Fibroblast of the conjunctiva (primary cell): ENCODE results near the gene BRAP.
"Not testable (repeated sequence)": the region's sequence is repeated elsewhere in the genome, so short reads cannot be mapped to it uniquely, and the experiment has no call there.

ENCODE experiments used
- DNase-seq: peaks from one replicate; pipeline ENCODE4 v3.0.0-alpha.2; 2010; ENCODE audit warnings: low read depth

BRAP gene

DNA sequence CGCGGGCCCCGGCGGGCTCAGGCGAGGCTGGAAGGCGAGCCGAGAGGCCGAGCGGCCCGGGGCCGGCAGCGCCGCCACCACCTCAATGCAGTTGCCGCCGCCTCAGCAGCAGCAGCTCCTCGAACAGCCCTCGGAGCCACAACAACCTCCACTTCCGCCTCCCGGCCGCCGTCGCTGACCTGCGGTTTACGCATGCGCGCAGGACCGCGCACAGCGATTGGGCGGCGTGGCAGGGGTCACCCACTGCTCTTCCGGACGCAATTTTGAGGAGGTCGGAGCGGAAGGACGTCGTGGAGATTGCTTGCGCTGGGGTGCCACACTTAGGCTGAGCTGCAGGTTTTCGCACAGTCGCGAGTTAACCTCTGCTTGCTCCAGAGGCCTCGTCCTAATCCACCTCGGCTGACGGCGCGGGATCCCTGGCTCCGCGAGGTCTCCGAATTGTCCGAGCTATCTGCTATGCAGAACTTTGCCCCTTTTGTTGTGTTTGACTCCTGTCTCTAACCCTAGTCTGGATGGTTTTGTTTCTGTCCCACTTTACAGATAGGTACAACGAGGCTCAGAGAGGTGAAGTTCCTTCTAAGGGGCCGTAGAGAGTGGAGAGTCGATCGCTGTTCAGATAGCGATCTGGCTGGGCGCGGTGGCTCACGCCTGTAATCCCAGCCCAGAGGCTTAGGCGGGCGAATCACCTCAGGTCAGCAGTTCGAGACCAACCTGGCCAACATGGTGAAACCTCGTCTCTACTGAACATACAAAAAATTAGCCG lies at the start of gene BRAP, which contains the start of gene ACAD10:
BRAP (minus strand) TSS at position 146 of the 763 bp plus-strand sequence. CDS start 164 bp downstream, outside the sequence.
ACAD10 (plus strand) TSS at position 243 of the 763 bp plus-strand sequence. CDS start 6,657 bp downstream, outside the sequence.
- peak; percentile 89 for DNase-seq

- no peak for DNase-seq
Measured at GRCh38 chr12:111733340-111733915, 47.7 kb upstream of the BRAP start.

DNA sequence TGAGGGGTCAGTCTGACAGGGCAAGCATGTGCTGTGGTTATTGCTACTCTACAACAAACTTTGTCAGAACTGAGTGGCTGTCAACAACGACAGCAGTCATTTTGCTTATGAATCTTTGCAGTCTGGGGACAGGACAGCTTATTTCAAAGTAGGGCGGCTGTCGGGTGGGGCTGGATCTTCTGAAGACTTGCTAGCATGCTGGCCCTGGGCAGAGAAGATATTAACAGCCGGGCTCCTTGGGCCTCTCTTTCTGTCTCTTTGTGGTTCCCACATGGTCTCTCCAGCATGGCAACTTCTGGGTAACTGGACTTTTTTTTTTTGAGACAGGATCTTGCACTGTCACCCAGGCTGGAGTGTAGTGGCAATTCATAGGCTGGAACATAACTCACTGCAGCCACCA lies 47.0 kb upstream of the BRAP start:
- no peak for DNase-seq

DNA sequence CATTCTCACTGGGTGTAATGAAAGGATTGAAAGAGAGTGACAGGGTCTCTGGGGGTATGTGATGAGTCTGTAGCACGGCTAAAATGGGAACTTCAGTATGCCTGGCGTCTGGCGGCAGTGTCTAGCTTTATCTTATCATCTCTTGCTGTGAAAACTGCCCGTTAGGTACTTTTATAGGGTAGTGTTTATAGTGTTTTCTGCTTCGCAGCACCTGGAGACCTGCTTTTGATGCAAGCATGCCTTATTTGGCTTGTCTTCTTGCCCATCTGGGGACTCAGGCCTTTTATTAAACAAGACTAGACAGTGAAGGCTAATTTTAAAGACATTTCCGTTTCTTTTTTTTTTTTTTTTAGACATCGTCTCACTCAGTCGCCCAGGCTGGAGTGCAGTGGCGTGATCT lies 44.7 kb upstream of the BRAP start:
- DNase-seq: no peak

GRCh38 chr12:111728795-111729194 lies 43.0 kb upstream of the BRAP start:
- DNase-seq: no peak

GRCh38 chr12:111723646-111724360 lies 38.0 kb upstream of the BRAP start:
- not testable (repeated sequence) for DNase-seq

DNA sequence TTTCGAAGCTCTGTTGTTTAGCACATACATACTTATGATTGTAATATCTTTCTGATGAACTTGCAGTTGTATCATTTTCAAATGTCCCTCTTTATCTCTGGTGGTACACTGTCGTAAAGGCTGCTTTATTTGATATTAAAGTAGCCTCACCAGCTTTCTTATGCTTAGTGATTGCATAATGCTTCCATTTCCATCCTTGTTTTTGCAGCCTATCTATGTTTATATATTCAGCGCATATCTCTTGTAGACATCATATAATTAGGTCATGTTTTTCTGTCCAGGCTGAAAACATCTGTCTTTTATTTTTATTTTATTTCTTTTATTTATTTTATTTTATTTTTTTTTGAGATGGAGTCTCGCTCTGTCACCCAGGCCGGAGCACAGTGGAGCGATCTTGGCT lies 34.7 kb upstream of the BRAP start:
- DNase-seq: no peak

GRCh38 chr12:111719316-111719715 lies 33.6 kb upstream of the BRAP start:
- not testable (repeated sequence) for DNase-seq

GRCh38 chr12:111715279-111715678 lies 29.5 kb upstream of the BRAP start:
- no peak for DNase-seq

DNA sequence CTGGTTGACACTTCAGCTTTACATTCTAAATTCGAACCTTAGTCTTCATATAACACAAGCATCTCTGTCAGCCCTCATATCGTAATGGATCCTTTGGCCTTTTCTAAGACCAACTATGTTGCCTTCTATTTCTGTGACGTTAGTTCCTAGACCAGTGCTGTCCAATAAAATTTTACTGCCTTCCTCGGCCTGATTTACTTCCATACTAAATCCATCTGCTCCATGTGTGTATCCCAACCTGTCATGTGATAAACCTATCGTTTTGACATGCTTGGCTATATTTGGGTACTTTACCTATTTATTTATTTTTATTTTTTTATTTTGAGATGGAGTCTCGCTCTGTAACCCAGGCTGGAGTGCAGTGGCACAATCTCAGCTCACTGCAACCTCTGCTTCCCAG lies 20.4 kb upstream of the BRAP start:
- no peak for DNase-seq

DNA sequence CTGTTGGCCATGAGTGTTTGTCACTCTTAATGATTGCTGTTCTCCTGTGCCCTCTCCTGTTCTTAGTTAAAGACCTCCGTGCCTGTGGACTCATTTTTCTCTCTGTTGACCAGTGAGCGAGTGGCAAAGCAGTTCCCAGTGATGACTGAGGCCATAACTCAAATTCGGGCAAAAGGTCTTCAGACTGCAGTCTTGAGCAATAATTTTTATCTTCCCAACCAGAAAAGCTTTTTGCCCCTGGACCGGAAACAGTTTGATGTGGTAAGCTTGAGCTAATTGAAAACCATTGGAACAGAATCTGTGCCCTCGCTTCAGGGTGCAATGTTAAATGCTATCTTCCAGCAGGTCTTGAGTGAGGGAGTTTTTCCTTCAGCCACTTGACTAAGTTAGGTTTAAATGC lies 19.9 kb upstream of the BRAP start:
- DNase-seq: no peak

GRCh38 chr12:111699962-111700361 lies 14.2 kb upstream of the BRAP start:
- DNase-seq: no peak

- DNase-seq: no peak
Measured at GRCh38 chr12:111693818-111694217, 8.1 kb upstream of the BRAP start.

- no peak for DNase-seq
Measured at GRCh38 chr12:111692575-111693210, 6.9 kb upstream of the BRAP start.

GRCh38 chr12:111691262-111691661 lies 5.5 kb upstream of the BRAP start:
- no peak for DNase-seq

DNA sequence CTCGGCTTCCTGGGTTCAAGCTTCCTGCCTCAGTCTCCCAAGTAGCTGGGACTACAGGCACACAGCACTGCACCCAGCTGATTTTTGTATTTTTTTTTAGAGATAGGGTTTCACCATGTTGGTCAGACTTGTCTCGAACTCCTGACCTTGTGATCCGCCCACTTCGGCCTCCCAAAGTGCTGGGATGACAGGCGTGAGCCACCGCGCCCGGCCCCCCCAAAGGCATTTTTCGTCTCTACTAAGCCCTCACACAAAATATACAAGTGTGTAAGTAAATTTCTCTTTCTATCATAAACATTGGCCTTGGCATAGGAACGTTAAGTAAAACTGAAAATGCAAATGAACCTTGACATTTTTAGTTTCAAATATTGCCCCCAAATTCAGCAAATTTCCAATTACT lies 2.2 kb upstream of the BRAP start:
- DNase-seq: no peak

DNA sequence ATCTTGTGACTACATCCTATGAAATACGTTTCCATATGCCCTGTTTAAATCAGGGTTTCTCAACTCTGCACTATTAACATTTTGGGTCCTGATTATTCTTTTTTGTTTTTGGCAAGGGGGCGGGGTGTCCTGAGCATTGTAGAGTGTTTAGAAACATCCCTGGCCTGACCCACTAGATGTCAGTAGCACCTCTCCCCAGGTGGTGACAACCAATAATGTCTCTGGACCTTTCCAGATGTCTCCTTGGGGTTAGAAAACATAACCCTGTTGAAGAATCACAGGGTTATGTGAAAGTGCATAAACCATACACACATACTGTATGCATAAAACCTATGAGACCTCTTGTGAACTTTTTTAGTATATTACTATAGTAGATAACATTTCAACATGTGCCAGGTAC lies 1.5 kb upstream of the BRAP start:
- DNase-seq: no peak

DNA sequence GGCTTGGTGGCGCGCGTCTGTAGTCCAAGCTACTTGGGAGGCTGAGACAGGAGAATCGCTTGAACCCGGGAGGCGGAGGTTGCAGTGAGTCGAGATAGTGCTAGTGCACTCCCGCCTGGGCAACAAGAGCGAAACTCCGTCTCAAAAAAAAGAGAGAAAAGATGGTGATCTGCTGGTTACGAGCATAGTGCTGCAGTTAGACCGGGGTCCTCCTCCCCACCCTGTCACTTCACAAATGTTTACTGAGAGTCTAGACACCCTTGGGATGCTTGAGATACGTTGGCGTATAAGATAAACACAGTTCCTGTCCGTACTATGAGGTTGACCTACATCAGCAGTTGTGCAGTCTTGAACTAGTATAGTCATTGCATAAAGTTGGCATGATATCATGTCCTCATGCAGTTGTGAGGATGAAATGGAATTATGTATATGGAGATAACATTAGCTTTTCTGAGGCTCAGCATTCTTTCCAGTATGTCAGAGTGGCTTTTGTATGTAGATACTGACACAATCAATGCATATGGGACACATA lies 884 bp upstream of the BRAP start:
- DNase-seq: no peak

- no peak for DNase-seq
Measured at GRCh38 chr12:111685322-111685810, 390 bp downstream of the BRAP start.

DNA sequence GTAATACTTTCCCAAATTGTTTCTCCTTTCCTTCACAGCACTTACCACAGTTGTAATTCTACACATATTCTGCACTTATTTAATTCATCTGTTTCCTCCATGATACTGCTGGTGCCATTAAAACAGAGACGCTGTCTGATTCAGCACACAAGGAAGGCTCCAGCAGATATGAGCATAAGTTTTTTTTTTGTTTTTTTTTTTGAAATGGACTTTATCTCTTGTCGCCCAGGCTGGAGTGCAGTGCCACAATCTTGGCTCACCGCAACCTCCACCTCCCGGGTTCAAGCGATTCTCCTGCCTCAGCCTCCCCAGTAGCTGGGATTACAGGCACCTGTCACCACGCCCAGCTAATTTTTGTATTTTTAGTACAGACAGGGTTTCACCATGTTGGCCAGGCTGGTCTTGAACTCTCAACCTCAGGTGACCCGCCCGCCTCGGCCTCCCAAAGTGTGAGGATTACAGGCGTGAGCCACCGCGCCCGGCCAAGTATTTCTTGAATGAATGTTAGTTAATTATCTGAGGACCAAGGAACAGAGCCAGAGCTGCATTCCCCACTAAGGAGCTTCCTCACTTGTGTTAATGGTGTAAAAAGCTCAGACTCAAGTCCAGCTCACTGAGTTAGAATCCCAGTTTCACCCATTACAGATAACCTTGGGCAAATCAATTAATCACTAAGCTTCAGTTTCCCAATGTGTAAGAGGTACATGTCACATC lies 1.1 kb downstream of the BRAP start:
- not testable (repeated sequence) for DNase-seq

DNA sequence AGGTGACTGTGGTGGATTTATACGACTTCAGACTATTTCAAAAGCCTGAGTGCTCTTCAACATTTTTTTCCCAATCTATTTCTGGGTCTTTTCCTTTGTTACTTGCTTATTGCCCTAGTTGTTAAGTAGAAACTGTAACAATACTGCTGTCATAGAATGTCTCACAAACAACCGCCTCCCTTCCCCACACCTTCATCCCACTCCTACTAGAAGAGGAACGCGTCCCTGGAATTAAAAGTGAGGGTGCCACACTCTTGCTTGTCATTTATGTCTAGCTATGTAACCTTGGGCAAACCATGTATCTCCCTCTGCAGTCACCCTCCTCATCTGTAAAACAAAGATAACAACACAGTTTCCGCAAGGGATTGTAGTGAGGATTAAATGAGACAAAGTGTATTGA lies 8.6 kb downstream of the BRAP start:
- DNase-seq: no peak
